CD8-positive, alpha-beta memory T cell (primary cell): Measurements from ENCODE around the gene TLR1. TPM values are rescaled to one million over a fixed set of nuclear protein-coding genes. Genes with fewer than 3 reads are reported as not detected.

Source experiments
- CTCF ChIA-PET: fragments of 350-600 bp; sonication (Branson Sonifier 250); formaldehyde crosslinking; loops from one replicate; lab custom pipeline; 2021; ENCODE audit warnings: antibody characterized with exemption; lab: Charles Lee
- POLR2A ChIA-PET: fragments of 350-600 bp; sonication (Branson Sonifier 250); formaldehyde crosslinking; loops from one replicate; lab custom pipeline; 2021; ENCODE audit warnings: antibody characterized with exemption; lab: Charles Lee
- DNase-seq, 5 donors: peaks; one replicate each; pipeline versions ENCODE4 v3.0.0 to v3.0.0-alpha.2; 2020 to 2022; ENCODE audit warnings: mixed read lengths in 1 of 5
- H3K27ac ChIP-seq: one replicate; pipeline ENCODE4 v1.7.0; 2013; ENCODE audit warnings: low read depth, mild to moderate bottlenecking, low read length, moderate library complexity
- H3K27me3 ChIP-seq: 2 replicates; pipeline ENCODE4 v1.7.0; 2013; ENCODE audit warnings: low read length, mild to moderate bottlenecking; ENCODE audit not compliant: insufficient read depth, poor library complexity, severe bottlenecking
- H3K36me3 ChIP-seq: 2 replicates; pipeline ENCODE4 v1.7.0; 2013; ENCODE audit warnings: mild to moderate bottlenecking, low read length, moderate library complexity; ENCODE audit not compliant: insufficient read depth
- H3K4me1 ChIP-seq: 2 replicates; pipeline ENCODE4 v1.7.0; 2013; ENCODE audit warnings: mild to moderate bottlenecking, low read length, moderate library complexity; ENCODE audit not compliant: insufficient read depth
- H3K4me3 ChIP-seq: 2 replicates; pipeline ENCODE4 v1.7.0; 2013; ENCODE audit warnings: mild to moderate bottlenecking, low read length
- H3K9me3 ChIP-seq: 2 replicates; pipeline ENCODE4 v1.7.0; 2013; ENCODE audit warnings: mild to moderate bottlenecking, low read length
- H3K27ac Mint-ChIP-seq, 8 donors: one replicate each; pipeline ENCODE4 v1.8.0; 2020 to 2021; ENCODE audit warnings: mixed read lengths in 8 of 8, mild to moderate bottlenecking in 6 of 8, inconsistent platforms in 3 of 8, moderate library complexity in 3 of 8
- H3K27me3 Mint-ChIP-seq, 2 donors: one replicate each; pipeline ENCODE4 v1.8.0; 2020 to 2021; ENCODE audit warnings: mixed read lengths in 2 of 2, mild to moderate bottlenecking in 1 of 2, moderate library complexity in 1 of 2
- H3K36me3 Mint-ChIP-seq, 3 donors: one replicate each; pipeline ENCODE4 v1.8.0; 2020 to 2021; ENCODE audit warnings: mixed read lengths in 3 of 3, inconsistent platforms in 1 of 3, mild to moderate bottlenecking in 1 of 3
- H3K4me1 Mint-ChIP-seq, 3 donors: one replicate each; pipeline ENCODE4 v1.8.0; 2020 to 2021; ENCODE audit warnings: mixed read lengths in 3 of 3, inconsistent platforms in 1 of 3, mild to moderate bottlenecking in 1 of 3
- H3K4me3 Mint-ChIP-seq, 7 donors: one replicate each; pipeline ENCODE4 v1.8.0; 2020 to 2021; ENCODE audit warnings: mixed read lengths in 7 of 7, mild to moderate bottlenecking in 6 of 7, moderate library complexity in 4 of 7, inconsistent platforms in 2 of 7
- H3K9me3 Mint-ChIP-seq, 5 donors: one replicate each; pipeline ENCODE4 v1.8.0; 2020 to 2022; ENCODE audit warnings: mixed read lengths in 5 of 5, mild to moderate bottlenecking in 3 of 5, moderate library complexity in 2 of 5, inconsistent platforms in 1 of 5
- polyA plus RNA-seq: library from polyadenylated mRNA; unstranded; fragments of 300-500 nt; fragmentation: Illumina TruSeq; gene quantifications from one replicate; pipeline ENCODE4 v1.2.3, GENCODE V29; 2021
- total RNA-seq, 2 experiments: library from RNA; stranded (reverse); gene quantifications; one replicate each; pipeline ENCODE4 v1.2.3, GENCODE V29; 2021

Gene TLR1, protein sequence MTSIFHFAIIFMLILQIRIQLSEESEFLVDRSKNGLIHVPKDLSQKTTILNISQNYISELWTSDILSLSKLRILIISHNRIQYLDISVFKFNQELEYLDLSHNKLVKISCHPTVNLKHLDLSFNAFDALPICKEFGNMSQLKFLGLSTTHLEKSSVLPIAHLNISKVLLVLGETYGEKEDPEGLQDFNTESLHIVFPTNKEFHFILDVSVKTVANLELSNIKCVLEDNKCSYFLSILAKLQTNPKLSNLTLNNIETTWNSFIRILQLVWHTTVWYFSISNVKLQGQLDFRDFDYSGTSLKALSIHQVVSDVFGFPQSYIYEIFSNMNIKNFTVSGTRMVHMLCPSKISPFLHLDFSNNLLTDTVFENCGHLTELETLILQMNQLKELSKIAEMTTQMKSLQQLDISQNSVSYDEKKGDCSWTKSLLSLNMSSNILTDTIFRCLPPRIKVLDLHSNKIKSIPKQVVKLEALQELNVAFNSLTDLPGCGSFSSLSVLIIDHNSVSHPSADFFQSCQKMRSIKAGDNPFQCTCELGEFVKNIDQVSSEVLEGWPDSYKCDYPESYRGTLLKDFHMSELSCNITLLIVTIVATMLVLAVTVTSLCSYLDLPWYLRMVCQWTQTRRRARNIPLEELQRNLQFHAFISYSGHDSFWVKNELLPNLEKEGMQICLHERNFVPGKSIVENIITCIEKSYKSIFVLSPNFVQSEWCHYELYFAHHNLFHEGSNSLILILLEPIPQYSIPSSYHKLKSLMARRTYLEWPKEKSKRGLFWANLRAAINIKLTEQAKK
- total RNA-seq: 1 to 10 TPM; 1.3 to 2.1 TPM
- polyA plus RNA-seq: 9.8 TPM

DNA sequence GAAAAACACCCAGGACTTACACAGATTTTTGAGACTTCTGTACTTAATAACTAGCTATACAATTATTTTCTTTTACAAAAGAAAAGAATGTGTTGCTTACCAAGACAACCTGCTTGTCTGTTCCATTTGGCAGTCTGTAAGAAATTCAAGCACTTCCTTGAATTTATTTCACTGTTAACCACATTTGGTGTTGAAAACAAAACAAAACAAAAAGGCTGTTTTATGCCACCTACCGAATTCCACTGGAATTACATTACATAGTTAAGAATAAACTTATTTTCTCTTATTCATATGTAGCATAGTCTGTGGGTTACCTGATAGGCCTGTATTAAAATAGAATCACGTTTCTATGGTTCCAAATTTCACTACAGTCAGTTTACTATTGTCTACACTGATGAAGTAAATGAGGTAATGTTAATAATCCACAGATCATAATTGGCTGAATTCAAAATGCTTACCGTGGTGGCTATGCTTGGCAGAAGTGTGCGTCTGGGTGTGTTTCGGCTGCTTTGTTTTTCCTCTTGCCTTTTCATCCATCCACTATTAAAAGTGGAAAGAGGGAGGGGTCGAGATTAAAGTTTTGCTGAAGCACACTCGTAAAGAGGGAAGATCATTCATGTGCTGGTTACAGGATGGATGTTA, at the start of gene TLR1:
TLR1 (minus strand) TSS at position 138 of the 642 bp plus-strand sequence. CDS start 5,960 bp downstream, outside the sequence.
- no peaks in the 10 kb centered on the region for H3K27me3 Mint-ChIP-seq
- peak within 1 kb of the TSS; percentile 36 to 96 (median 93) for H3K27ac Mint-ChIP-seq
- peaks cover 31 to 44% (median 36%) of the 10 kb centered on the region in 3 donors for H3K4me1 Mint-ChIP-seq
- Histone ChIP-seq H3K27ac (no peak within 1 kb of the TSS), H3K36me3 (peaks cover 11% of the 10 kb centered on the region), H3K4me3 (peak within 1 kb of the TSS; percentile 61), H3K4me1 (peaks cover 8% of the 10 kb centered on the region), H3K9me3 (peaks cover 17% of the 10 kb centered on the region), H3K27me3 (no peaks in the 10 kb centered on the region)
- peak in 2 of 5 donors; percentile 47 to 57 for DNase-seq
- H3K9me3 Mint-ChIP-seq: peaks cover 23 to 36% (median 32%) of the 10 kb centered on the region in 5 donors
- CTCF ChIA-PET: interaction anchor here (0.6 to 3.9 kb wide), 12 partner anchors 9 to 625 kb away, joined by 3 to 44 read pairs (median 4); partner anchors contain the start of genes TLR10 and TLR6
- POLR2A ChIA-PET: no interaction called here
- peaks cover 18 to 40% (median 39%) of the 10 kb centered on the region in 3 donors for H3K36me3 Mint-ChIP-seq
- H3K4me3 Mint-ChIP-seq: peak within 1 kb of the TSS; percentile 83 to 92 (median 87)

DNA sequence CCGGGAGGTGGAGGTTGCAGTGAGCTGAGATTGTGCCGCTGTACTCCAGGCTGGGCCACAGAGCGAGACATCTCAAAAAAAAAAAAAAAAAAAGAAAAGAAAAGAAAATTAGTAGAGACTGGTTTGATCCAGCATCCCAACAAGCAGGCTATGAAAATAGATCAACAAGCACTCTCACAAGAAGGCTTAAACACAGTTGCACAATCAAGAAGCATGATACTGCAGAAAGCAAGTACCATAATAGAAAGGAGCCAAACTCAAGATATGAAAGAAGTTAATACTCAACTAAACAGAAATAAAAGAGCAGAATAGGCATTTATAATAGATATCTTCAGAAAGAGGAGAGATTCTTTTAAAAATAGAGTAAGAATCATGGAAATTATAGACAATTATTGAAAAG, 41.4 kb upstream of the TLR1 start:
- no peaks in the 10 kb centered on the region for H3K27me3 ChIP-seq
- Mint-ChIP-seq H3K27me3 (peaks cover 0 to 3% of the 10 kb centered on the region in 2 donors), H3K36me3 (peaks cover 2 to 37% (median 2%) of the 10 kb centered on the region in 3 donors), H3K9me3 (peaks cover 0 to 21% (median 7%) of the 10 kb centered on the region in 5 donors), H3K4me3 (no peak overlapping the region), H3K4me1 (peaks cover 0 to 5% (median 0%) of the 10 kb centered on the region in 3 donors), H3K27ac (no peak overlapping the region)
- H3K9me3 ChIP-seq: no peaks in the 10 kb centered on the region
- no peak for DNase-seq
- ChIA-PET POLR2A (no interaction called here), CTCF (interaction anchor here (2.1 kb wide), 1 partner anchor 14 kb away, joined by 5 read pairs; no protein-coding TSS in a partner anchor)
- H3K36me3 ChIP-seq: no peaks in the 10 kb centered on the region
- no peak overlapping the region for H3K4me3 ChIP-seq
- no peak overlapping the region for H3K27ac ChIP-seq
- H3K4me1 ChIP-seq: no peaks in the 10 kb centered on the region

DNA sequence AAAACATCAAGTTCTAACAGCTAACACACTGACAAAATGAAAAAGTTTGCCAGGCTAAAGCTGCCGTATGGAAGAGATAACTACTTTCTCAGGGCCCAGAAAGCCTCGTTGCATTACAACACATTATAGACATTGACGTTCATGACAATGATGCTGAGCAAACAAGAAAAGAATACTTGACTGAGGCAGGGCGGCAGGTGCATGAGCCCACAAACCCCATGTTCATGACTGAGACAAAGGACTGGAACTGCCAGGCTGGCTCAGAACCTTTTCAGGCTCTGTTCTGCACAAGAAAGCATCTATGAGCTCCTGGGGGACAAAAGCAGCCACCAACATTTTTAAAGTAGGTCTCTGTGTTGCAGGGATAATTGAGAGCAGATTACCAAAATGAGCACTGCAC, 38.4 kb upstream of the TLR1 start:
- Histone ChIP-seq H3K4me1 (peaks cover 8% of the 10 kb centered on the region), H3K27me3 (no peaks in the 10 kb centered on the region), H3K36me3 (no peaks in the 10 kb centered on the region), H3K27ac (no peak overlapping the region), H3K4me3 (no peak overlapping the region), H3K9me3 (no peaks in the 10 kb centered on the region)
- CTCF ChIA-PET: interaction anchor here (0.8 kb wide), 1 partner anchor 84 kb away, joined by 3 read pairs; no protein-coding TSS in a partner anchor
- peaks cover 0 to 3% of the 10 kb centered on the region in 2 donors for H3K27me3 Mint-ChIP-seq
- peaks cover 1 to 17% (median 2%) of the 10 kb centered on the region in 3 donors for H3K36me3 Mint-ChIP-seq
- no peak overlapping the region for H3K27ac Mint-ChIP-seq
- H3K9me3 Mint-ChIP-seq: no peaks in the 10 kb centered on the region
- POLR2A ChIA-PET: no interaction called here
- peaks cover 7 to 15% (median 7%) of the 10 kb centered on the region in 3 donors for H3K4me1 Mint-ChIP-seq
- H3K4me3 Mint-ChIP-seq: no peak overlapping the region
- DNase-seq: no peak

DNA sequence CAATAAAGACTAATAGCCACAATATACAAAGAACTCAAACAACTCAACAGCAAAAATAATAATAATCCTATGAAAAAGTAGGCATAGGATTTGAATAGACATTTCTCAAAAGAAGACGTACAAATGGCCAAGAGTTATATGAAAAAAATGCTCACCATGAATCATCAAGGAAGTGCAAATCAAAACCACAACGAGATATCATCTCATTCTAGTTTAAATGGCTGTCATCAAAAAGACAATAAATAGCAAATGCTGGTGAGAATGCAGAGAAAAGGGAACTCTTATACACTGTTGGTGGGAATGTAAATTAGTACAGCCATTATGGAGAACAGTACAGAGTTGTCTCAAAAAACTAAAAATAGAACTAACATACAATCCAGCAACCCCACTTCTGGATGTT, 33.3 kb upstream of the TLR1 start:
- Histone ChIP-seq H3K9me3 (no peaks in the 10 kb centered on the region), H3K36me3 (no peaks in the 10 kb centered on the region), H3K27me3 (no peaks in the 10 kb centered on the region), H3K4me3 (no peak overlapping the region), H3K4me1 (peaks cover 9% of the 10 kb centered on the region), H3K27ac (no peak overlapping the region)
- H3K4me1 Mint-ChIP-seq: peaks cover 19% of the 10 kb centered on the region in 3 donors
- ChIA-PET CTCF (no interaction called here), POLR2A (no interaction called here)
- H3K27ac Mint-ChIP-seq: peak overlapping the region in 3 of 8 donors; percentile 2 to 55 (median 3)
- no peaks in the 10 kb centered on the region for H3K27me3 Mint-ChIP-seq
- peaks cover 0 to 29% (median 4%) of the 10 kb centered on the region in 3 donors for H3K36me3 Mint-ChIP-seq
- peak overlapping the region in 6 of 7 donors; percentile 11 to 38 (median 16) for H3K4me3 Mint-ChIP-seq
- H3K9me3 Mint-ChIP-seq: peaks cover 9 to 24% (median 11%) of the 10 kb centered on the region in 5 donors
- peak in 2 of 5 donors; percentile 26 to 33 for DNase-seq

DNA sequence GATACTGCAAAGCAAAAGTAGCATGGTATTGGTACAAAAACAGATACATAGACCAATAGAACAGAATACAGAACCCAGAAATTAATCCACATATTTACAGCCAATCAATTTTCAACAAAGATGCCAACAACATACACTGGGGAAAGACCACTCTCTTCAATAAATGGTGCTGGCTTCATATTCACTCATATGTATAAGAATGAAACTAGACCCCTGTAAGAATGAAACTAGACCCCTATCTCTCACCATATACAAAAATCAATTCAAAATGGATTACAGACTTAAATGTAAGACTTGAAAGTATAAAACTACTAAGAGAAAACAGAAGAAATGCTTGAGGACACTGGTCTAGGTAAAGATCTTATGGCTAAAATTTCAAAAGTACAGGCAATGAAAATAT, 32.7 kb upstream of the TLR1 start:
- H3K4me1 ChIP-seq: peaks cover 9% of the 10 kb centered on the region
- DNase-seq: no peak
- H3K4me3 Mint-ChIP-seq: peak overlapping the region in 4 of 7 donors; percentile 15 to 38 (median 16)
- H3K27ac ChIP-seq: no peak overlapping the region
- H3K27me3 ChIP-seq: no peaks in the 10 kb centered on the region
- H3K9me3 ChIP-seq: no peaks in the 10 kb centered on the region
- peaks cover 0 to 29% (median 4%) of the 10 kb centered on the region in 3 donors for H3K36me3 Mint-ChIP-seq
- no peak overlapping the region for H3K4me3 ChIP-seq
- CTCF ChIA-PET: no interaction called here
- H3K27ac Mint-ChIP-seq: peak overlapping the region in 4 of 8 donors; percentile 2 to 55 (median 18)
- H3K36me3 ChIP-seq: no peaks in the 10 kb centered on the region
- POLR2A ChIA-PET: no interaction called here
- H3K9me3 Mint-ChIP-seq: peaks cover 9 to 24% (median 11%) of the 10 kb centered on the region in 5 donors
- H3K27me3 Mint-ChIP-seq: no peaks in the 10 kb centered on the region
- peaks cover 19 to 21% (median 19%) of the 10 kb centered on the region in 3 donors for H3K4me1 Mint-ChIP-seq

DNA sequence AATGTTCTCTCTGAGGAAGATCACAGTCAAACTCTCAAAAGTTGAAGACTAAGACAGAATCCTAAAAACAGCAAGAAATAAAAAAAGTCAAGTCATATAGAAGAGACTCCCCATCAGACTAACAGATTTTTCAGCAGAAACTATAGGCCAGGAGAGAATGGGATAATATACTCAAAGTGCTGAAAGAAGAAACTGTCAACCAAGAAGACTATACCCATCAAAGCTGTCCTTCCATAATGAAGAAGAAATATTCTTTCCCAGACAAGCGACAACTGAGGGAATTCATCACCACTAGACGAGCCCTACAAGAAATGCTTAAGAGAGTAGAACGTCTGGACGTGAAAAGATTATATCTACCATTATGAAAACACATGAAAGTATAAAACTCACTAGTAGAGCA, 30.0 kb upstream of the TLR1 start:
- Histone ChIP-seq H3K4me3 (no peak overlapping the region), H3K27ac (no peak overlapping the region), H3K27me3 (no peaks in the 10 kb centered on the region), H3K36me3 (no peaks in the 10 kb centered on the region), H3K9me3 (no peaks in the 10 kb centered on the region), H3K4me1 (peaks cover 9% of the 10 kb centered on the region)
- Mint-ChIP-seq H3K27ac (no peak overlapping the region), H3K36me3 (peaks cover 0 to 41% (median 4%) of the 10 kb centered on the region in 3 donors), H3K27me3 (peaks cover 0 to 4% of the 10 kb centered on the region in 2 donors), H3K9me3 (peaks cover 9 to 24% (median 14%) of the 10 kb centered on the region in 5 donors), H3K4me3 (no peak overlapping the region), H3K4me1 (peaks cover 19 to 24% (median 19%) of the 10 kb centered on the region in 3 donors)
- DNase-seq: no peak
- POLR2A ChIA-PET: no interaction called here
- CTCF ChIA-PET: interaction anchor here (1.1 to 1.2 kb wide), 2 partner anchors 12 to 52 kb away, joined by 3 read pairs; partner anchors contain the start of gene TLR10
